Mammary epithelial cell (primary cell): ENCODE results near the gene OGDH.

Source experiments
- EZH2 ChIP-seq: IDR thresholded peaks from 2 replicates; pipeline ENCODE4 v1.6.1; 2012; ENCODE audit warnings: low read length, inconsistent platforms, borderline replicate concordance
- TF ChIP-seq, protein P1 (sequence below), 2 donors: IDR thresholded peaks in 1 of 2; conservative IDR thresholded peaks in 1 of 2; 2 replicates each; pipeline ENCODE4 v1.5.1; 2011 to 2012; ENCODE audit warnings: inconsistent platforms in 2 of 2, low read length in 2 of 2, mild to moderate bottlenecking in 2 of 2, control low read depth in 1 of 2, low read depth in 1 of 2; ENCODE audit not compliant: insufficient read depth in 1 of 2; ENCODE audit errors: extremely low read depth in 1 of 2

DNA sequence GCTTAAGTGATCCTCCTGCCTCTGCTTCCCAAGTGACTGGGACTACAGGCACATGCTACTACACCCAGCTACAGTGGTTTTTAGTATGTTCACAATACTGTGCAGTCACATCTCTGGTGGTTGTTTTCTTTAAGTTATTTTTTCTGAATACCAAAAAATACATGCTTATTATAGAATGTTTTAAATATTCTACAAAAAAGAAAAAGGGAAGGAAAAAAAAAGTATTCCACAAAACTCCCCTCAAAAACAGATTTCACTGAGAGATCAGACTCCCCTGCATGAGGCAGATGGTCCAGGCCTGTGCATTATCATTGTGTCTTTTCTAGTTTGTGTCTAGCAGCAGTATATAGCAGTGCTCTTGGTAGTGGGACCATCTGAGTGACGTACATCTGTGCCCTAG lies 36.8 kb downstream of the OGDH start:
- TF ChIP-seq, protein P1, sequence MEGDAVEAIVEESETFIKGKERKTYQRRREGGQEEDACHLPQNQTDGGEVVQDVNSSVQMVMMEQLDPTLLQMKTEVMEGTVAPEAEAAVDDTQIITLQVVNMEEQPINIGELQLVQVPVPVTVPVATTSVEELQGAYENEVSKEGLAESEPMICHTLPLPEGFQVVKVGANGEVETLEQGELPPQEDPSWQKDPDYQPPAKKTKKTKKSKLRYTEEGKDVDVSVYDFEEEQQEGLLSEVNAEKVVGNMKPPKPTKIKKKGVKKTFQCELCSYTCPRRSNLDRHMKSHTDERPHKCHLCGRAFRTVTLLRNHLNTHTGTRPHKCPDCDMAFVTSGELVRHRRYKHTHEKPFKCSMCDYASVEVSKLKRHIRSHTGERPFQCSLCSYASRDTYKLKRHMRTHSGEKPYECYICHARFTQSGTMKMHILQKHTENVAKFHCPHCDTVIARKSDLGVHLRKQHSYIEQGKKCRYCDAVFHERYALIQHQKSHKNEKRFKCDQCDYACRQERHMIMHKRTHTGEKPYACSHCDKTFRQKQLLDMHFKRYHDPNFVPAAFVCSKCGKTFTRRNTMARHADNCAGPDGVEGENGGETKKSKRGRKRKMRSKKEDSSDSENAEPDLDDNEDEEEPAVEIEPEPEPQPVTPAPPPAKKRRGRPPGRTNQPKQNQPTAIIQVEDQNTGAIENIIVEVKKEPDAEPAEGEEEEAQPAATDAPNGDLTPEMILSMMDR (conservative IDR thresholded peaks at IDR 0.05 in 1 of 2, IDR thresholded peaks at IDR 0.05 in 1 of 2; ENCODE audit: extremely low read depth in 1 of 2, insufficient read depth in 1 of 2, low read depth in 1 of 2, low read length in 2 of 2) = no peak
- TF ChIP-seq EZH2 = no peak
